PFSK-1 (cell line): Measurements from ENCODE around the gene DTYMK.

Experiments
- FOXP2 ChIP-seq: optimal IDR thresholded peaks from 2 replicates; pipeline ENCODE3; 2011; ENCODE audit warnings: borderline replicate concordance, control low read depth, inconsistent platforms; ENCODE audit not compliant: insufficient read depth; ENCODE audit errors: extremely low read length, extremely low read depth
- POLR2AphosphoS5 ChIP-seq: IDR thresholded peaks from 2 replicates; pipeline ENCODE4 v1.6.1; 2012; ENCODE audit warnings: low read depth, mild to moderate bottlenecking, control low read depth, low read length, moderate library complexity
- REST ChIP-seq, 2 experiments: IDR thresholded peaks; 2 replicates each; pipeline versions ENCODE4 v1.6.1 to v1.8.0; 2011 to 2012; ENCODE audit warnings: low read depth in 2 of 2, low read length in 2 of 2, control low read depth in 1 of 2, inconsistent platforms in 1 of 2, mild to moderate bottlenecking in 1 of 2, moderate library complexity in 1 of 2; ENCODE audit not compliant: insufficient read depth in 1 of 2
- SIN3A ChIP-seq: IDR thresholded peaks from 2 replicates; pipeline ENCODE4 v1.6.1; 2012; ENCODE audit warnings: mild to moderate bottlenecking, low read length, moderate library complexity, borderline replicate concordance; ENCODE audit not compliant: insufficient read depth
- TAF1 ChIP-seq: IDR thresholded peaks from 2 replicates; pipeline ENCODE4 v1.6.1; 2012; ENCODE audit warnings: low read length, control low read depth, borderline replicate concordance; ENCODE audit not compliant: insufficient read depth

Gene DTYMK

GRCh38 chr2:241675885-241676284, 10.7 kb downstream of the DTYMK start:
- no peak for TF ChIP-seq SIN3A
- TF ChIP-seq REST (IDR thresholded peaks at IDR 0.05; ENCODE audit: insufficient read depth in 1 of 2, low read depth in 2 of 2, low read length in 2 of 2): no peak

GRCh38 chr2:241673797-241674725, 12.6 kb downstream of the DTYMK start:
- no peak for TF ChIP-seq FOXP2
- TF ChIP-seq SIN3A: no peak
- no peak for TF ChIP-seq REST (IDR thresholded peaks at IDR 0.05; ENCODE audit: insufficient read depth in 1 of 2, low read depth in 2 of 2, low read length in 2 of 2)
- no peak for TF ChIP-seq TAF1
- no peak for TF ChIP-seq POLR2AphosphoS5

- TF ChIP-seq SIN3A (no peak), POLR2AphosphoS5 (no peak), TAF1 (no peak), FOXP2 (no peak), REST (IDR thresholded peaks at IDR 0.05; ENCODE audit: insufficient read depth in 1 of 2, low read depth in 2 of 2, low read length in 2 of 2) (no peak)
Observed at GRCh38 chr2:241673189-241673663, 13.4 kb downstream of the DTYMK start.

- TF ChIP-seq REST (IDR thresholded peaks at IDR 0.05; ENCODE audit: insufficient read depth in 1 of 2, low read depth in 2 of 2, low read length in 2 of 2) (no peak), TAF1 (no peak)
Observed at GRCh38 chr2:241672243-241673188, 14.1 kb downstream of the DTYMK start.
